GM18507 (cell line): ENCODE data around the gene GRAP2.
A peak's percentile ranks its signal among the peaks of the same experiment; 100 is the strongest.
"Not testable (repeated sequence)": the region's sequence is repeated elsewhere in the genome, so short reads cannot be mapped to it uniquely, and the experiment has no call there.

Source experiments
- DNase-seq: peaks from one replicate; pipeline ENCODE4 v3.0.0; 2011; ENCODE audit warnings: low read depth; ENCODE audit not compliant: insufficient read length; ENCODE audit errors: extremely low spot score
- FAIRE-seq: peaks from 2 replicates; lab custom pipeline; 2011; peaks lifted over from hg19 to GRCh38; lab: Jason Lieb, UNC

The GRAP2 gene

DNA sequence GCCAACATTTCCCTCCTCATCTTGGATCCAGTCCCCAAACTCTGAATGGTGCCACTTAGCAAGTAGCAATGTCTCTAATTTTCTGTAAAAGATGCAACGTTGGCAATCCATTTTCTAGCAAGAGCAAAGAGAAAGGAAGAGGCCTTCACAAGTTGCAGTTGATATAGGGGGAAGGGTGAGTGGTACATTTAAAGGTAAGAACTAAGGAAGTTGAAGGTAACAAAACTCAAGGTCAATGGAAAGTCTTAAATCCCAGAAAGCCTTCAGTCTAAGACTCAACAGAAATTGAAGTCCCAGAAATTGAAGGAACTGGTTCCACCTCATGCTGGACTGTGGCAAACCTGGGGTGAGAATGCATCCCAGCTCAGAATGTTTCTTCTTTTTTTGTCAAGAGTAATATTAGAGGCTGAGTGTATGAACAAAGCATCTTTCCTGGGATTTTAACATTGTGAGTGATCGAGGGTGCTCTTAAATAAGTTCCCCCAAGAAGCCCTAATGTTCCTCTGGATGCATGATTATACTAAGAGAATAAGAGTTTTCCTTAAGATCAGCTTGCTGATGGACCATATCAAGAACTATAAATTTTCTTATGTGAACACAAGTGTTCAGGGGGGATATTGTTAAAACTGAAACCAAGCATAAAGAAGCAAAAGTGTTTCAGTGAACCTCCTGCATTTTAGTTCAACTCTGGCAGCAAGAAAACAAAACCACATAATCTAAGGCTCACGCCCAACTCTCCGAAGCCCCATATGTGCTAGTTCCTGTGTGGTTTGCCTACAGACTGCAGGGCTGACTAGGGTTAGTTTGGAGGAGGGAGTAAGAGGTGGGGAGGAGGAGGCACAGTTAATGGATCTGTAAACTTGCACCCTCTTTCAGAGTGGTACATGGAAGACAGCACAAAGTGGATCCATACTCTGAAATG, at the start of gene GRAP2:
TSS of gene GRAP2 (plus strand) at position 779 of the 922 bp plus-strand sequence. CDS start 46,023 bp downstream, outside the sequence.
- peak; percentile 36 for DNase-seq
- peak; percentile 100 for FAIRE-seq

DNA sequence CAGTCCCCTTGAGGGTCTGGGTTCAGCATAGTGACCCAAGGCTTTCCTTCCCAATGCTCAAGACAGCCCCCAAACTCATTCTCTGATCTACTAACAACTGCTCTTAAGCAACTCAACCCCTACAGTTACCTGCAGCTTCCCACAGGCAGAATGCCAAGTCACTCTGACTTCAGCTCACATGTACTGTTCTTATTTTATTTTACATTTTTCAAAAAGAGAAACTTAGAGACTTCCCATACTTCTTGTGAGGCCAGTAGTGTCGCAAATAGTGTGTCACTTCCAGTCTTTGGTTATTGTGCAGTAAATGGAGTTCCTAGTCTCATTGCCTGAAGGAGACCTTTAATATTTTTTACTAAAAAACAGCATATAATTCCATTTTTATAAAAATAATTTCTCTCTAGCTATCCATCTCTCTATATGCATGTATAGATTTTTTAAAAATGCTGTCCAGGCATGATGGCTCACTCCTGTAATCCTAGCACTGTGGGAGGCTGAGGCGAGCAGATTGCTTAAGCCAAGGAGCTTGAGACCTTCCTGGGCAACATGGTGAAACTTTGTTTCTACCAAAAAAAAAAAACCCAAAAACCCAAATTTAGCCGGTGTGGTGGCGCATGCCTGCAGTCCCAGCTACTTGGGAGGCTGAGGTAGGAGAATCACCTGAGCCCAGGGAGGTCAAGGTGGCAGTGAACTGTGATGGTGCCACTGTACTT, 49.1 kb upstream of the GRAP2 start:
- FAIRE-seq, result no peak
- no peak for DNase-seq

DNA sequence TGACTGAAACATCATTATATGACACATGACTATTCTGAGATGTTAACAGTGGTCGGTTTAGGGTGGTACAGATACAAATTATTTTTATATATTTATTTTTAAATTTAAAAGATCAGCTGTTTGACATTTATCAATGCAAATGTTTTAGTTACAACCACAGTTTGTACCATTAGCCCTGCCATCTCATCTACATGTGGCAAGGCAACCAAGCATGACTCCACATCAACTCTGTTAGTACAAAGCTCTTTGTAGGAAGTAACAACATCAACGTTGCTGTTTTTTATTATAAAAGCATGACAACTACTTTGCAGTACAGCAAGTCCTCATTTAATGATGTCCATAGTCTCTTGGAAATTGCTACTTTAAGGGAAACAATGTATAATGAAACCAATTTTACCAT, 48.1 kb upstream of the GRAP2 start:
- FAIRE-seq, result no peak
- DNase-seq, result no peak

DNA sequence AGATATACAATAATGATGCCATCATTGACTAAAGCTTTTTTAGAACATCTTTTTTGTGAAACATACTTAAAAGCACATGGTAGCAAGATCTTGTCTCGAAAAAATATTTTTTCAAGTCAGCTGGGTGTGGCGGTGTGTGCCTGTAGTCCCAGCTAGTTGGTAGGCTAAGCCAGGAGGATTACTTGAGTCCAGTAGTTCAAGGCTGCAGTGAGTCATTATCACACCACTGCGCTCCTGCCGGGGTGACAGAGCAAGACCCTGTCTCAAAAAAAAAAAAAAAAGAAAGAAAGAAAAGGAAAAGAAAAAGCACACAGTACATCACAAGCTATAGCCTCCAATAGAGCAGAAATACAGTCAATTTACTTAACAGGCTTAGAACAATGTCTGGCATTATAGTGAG, 44.3 kb upstream of the GRAP2 start:
- no peak for FAIRE-seq

DNA sequence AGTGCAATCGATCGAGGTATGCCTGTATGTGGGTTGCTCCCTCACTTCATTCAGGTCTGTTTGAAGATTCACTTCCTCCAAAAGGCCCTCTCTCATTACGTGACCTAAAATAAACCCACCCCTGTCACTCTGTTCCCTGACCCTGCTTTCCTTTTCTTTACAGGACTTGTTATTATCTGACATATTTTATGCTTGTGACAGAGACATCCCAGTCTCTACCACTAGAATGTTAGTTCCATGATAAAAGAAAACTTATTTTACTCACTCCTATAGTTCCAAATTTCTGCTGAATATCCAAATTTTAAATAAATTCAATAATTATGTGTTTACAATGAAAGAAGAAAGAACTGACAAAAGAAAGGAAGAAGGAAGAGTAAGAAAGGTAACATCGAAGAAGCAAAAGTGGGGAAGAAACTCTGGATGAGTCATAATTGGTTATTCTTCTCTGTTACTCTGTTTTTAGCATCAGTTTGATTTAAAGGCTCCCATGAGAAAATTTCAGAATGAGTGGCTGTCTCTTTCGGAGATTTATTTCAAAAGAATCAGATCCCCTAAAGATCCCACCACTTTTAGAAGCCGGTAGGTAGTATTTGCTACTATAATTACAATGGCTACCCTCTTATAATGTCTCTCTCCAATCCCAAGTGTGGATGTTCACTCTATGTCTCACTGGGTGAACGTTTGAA, 40.8 kb upstream of the GRAP2 start:
- FAIRE-seq (peak; percentile 83), DNase-seq (no peak)

More for the DNA sequence above, 44.3 kb upstream of the GRAP2 start:
- DNase-seq, result no peak

DNA sequence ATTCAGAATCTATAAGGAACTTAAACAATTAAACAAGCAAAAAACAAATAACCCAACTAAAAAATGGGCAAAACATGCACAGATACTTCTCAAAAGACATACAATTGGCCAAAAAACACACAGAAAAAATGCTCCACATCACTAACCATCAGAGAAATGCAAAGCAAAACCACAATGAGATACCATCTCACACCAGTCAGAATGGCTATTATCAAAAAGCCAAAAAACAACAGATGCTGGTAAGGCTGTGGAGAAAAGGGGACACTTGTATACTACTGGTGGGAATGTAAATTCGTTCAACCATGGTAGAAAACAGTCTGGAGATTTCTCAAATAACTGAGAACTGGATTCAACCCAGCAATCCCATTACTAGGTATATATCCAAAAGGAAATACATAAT, 32.1 kb upstream of the GRAP2 start:
- no peak for DNase-seq
- FAIRE-seq, result peak; percentile 70

DNA sequence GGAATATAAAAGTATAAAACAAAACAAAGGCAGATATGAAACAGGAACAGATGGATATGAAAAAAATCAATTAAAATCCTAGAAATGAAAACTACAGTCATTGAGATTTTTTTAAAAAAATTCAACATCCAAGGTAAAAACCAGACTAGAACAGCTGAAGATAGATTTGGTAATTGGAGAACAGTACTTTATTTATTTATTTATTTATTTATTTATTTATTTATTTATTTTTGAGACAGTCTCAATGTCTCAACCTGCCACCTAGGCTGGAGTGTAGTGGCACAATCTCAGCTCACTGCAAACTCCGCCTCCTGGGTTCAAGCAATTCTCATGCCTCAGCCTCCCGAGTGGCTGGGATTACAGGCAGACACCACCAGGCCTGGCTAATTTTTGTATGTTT, 31.1 kb upstream of the GRAP2 start:
- FAIRE-seq, DNase-seq: not testable (repeated sequence)

DNA sequence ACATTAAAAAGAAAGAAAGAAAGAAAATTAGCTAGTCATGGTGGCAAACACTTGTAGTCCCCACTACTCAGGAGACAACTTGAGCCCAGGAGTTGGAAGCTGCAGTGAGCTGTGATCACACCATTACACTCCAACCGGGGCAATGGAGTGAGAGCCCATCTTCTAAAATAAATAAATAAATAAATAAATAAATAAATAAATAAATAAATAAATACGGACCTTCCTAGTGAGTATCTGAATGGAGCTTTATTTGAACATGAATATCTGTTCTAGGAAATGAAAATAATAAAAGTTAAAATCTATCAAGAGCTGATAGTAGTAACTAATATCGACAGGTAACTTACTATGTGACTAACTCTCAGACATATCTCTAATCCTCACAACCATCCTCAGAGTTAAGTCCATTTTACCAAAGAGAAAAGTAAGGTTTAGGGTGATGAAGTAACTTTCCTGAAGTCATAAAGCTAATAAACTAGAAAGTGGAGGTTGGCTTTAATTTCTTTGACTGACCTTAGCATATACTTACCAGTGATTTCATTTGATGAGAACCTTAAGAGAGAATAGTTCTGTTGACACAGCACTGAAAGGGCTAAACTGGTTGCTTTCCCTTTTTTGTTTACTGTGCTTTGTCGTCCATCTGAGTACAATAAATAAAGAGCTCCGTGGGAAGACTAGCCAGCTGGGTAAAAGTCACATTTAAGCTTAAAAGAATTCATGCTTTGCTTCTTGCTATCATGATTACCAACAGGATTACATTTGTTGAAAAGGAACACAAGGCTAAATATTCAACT, 29.7 kb upstream of the GRAP2 start:
- DNase-seq (no peak), FAIRE-seq (peak; percentile 55)

DNA sequence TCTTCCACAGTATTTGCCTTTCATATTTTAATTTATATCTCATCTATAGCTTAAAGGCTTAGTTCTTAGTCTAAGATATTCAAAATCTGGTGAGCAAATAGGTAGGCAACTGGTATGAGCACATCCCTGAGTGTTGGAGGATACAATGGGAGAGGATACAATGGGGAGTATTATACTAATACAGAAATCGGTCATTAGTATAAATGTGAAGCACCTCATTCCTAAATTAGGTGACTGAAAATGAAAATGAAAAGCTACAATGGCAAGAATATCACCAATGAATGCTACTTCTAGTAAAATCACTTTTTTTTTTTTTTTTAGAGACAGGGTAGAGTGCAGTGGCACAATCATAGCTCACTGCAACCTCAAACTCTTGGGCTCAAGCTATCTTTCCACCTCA, 28.3 kb upstream of the GRAP2 start:
- DNase-seq, result no peak
- no peak for FAIRE-seq

DNA sequence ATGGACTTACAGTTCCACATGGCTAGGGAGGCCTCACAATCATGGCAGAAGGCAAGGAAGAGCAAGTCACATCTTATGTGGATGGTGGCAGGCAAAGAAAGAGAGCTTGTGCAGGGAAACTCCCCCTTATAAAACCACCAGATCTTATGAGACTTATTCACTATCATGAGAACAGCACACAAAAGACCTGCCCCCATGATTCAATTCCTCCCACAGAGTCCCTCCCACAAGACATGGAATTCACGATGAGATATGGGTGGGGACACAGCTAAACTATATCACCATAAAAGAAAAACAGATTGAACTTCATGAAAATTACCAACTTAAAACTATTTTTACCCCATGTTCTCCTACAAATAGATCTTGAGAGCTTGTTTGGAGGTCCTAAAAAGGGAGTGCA, 26.9 kb upstream of the GRAP2 start:
- no peak for DNase-seq
- FAIRE-seq, result no peak

DNA sequence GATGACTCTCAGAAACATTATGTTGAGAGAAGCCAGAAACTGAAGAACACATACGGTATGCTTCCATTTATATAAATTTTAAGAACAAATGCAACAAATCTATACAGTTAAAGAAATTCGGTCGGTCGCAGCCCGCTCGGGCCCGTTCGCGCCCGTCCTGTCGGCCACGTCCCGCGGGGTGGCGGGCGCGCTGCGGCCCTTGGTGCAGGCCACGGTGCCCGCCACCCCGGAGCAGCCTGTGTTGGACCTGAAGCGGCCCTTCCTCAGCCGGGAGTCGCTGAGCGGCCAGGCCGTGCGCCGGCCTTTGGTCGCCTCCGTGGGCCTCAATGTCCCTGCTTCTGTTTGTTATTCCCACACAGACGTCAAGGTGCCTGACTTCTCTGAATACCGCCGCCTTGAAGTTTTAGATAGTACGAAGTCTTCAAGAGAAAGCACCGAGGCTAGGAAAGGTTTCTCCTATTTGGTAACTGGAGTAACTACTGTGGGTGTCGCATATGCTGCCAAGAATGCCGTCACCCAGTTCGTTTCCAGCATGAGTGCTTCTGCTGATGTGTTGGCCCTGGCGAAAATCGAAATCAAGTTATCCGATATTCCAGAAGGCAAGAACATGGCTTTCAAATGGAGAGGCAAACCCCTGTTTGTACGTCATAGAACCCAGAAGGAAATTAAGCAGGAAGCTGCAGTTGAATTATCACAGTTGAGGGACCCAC, 25.6 kb upstream of the GRAP2 start:
- not testable (repeated sequence) for DNase-seq, FAIRE-seq

DNA sequence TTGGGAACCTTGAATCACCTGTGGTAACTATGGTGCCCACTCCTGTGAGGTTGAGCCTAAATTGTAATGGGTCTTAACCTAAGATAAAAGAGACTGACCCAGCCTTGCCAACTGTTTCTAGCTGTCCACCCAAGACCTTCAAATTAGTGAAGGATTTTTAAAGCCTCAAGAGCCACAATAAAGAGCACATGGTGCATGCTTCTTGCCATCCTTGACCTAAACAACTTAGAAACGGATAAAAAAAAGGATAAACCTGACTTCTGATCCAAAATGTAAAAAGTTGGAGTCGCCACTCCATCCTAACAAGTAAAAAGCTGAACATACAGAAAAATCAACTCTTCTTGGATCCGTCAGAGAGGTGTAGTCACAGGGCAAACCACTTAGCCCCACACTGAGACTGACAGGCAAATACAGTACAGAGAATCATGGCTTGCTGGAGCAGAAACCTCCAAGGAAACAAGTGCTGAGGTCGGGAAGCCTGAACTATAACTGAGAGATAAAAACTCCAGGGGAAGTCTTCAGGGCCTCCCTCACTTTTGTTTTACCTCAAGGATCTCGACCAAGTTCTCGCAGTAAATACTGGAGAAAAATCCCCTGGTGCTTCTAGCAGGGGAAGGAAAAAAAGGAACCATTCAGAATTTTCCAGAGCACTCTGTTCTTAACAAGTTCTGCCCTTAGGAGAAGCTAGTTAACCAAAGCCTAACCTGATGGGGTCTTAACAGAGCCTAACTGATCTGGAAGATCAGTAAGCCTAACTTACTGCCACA, 23.6 kb upstream of the GRAP2 start:
- FAIRE-seq (no peak), DNase-seq (no peak)

DNA sequence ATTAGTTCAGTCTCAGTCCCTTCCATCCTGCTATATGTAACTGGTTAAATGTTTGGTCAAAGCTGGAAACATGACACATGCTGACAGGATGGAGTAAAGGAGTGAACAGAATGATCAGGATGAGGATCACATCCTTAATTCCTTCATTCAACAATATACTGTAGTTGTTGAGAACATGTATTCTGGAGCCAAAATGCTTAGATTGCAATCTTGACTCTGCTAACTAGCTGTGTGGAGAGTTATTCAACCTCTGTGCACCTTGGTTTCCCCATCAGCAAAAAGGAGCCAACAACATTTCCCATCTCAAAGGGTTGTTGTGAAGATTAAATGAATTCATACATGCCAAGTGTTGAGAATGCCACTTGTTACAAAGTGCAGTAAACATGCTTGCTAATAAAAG, 20.2 kb upstream of the GRAP2 start:
- no peak for DNase-seq
- no peak for FAIRE-seq

DNA sequence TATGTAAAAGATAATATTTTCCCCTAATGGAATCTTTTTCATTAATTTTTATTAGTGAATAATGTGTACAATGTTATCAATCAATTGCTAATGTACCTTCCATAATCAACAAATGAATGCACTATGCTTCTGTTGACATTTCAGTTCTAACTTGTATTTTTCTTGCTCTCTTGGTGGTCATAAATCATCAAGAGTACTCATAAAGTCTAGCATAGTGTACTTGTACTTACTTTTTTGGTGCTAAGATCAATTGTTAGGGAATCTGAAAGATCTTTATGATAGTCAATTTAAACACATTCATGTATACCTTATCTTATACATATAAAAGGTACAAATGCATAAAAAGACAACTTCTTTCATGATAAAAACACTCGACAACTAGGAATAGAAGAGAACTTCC, 17.8 kb upstream of the GRAP2 start:
- no peak for DNase-seq
- FAIRE-seq, result no peak

DNA sequence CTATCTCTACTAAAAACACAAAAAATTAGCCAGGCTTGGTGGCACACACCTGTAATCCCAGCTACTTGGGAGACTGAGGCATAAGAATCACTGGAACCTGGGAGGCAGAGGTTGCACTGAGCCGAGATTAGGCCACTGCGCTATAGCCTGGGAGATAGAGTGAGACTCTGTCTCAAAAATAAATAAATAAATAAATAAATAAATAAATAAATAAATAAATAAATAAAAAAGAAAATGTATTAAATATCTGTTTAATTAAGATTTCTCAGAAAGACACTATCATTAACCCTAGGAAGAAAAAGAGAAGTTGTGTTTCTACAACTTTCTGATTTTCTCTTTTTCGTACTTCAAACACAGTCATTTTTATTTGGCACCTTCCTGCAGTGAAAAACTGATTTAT, 11.0 kb upstream of the GRAP2 start:
- FAIRE-seq, DNase-seq: not testable (repeated sequence)

DNA sequence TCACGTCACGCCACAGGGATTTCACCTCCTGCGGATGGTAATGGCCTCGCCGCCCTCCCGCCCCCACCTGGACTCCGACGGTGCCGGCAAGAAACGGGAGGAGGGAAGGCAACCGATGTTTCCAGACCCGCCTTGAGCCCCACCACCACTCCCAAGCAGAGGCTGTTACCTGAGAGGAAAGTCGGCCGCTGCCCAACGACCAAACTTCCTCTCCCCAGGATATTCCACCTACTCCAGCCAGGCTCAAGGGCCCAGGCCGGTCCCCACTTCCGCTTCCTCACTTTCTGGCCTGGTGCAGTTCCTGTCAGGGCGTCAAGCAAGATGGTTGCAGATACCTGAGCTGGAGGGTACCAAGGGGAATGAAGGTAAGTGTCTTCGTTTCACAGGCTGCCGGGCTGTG, 7.4 kb upstream of the GRAP2 start, which contains the start of gene ENTHD1:
TSS of gene ENTHD1 (minus strand) at position 235 of the 400 bp plus-strand sequence. CDS start 6,012 bp downstream, outside the sequence.
- FAIRE-seq (no peak), DNase-seq (no peak)

DNA sequence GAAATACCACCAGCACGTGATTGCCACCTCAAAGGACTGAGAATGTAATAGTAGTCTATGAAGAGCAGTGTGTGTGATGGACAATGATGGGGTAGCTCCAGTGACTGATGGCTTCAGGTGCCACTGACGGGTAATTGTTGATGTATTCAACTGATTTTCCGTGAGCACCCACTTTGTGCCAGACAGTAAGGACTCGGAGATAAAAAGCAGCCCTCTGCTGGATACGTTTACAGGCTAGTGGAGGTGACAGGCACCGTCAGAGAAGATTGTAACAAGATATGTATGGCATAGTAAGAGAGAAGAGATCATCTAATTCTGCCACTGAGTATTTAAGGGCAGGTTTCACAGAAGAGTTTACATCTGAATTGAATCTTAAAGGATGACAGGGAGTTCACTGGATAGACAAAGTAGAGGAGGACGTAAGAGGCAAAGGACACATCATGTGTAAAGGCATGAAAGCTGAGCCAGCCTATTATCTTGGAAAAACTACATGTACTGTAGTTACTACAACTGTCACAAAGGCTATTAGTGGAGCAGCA, 6.3 kb upstream of the GRAP2 start:
- FAIRE-seq, result no peak
- no peak for DNase-seq

DNA sequence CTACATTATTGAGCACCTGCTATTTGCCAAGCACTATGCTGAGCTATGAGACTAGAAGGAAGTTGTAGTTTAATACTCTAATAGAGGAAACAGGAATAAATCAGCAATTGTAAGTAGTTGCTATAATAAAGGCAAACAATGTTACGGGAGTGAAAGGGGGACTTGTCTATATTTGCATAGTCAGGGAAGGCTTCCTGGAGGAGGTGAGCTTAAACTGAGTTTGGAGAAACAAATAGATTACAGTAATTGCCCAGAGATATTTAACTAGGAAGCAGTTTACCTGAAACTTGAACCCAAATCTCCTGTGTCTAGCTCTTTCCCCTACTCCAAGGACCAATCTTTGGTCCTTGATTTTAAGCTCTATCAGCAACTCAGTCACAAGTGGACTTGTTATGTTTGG, 5.2 kb upstream of the GRAP2 start:
- no peak for FAIRE-seq
- DNase-seq, result no peak
